DMS153 treated with DMSO at 0.1 percent for 48 hours (cell line): ENCODE data around the gene STX4.

Source experiments
- DNase-seq: peaks from one replicate; lab custom pipeline; 2025; ENCODE audit not compliant: unreplicated experiment; lab: John Stamatoyannopoulos, UW

STX4 gene

GRCh38 chr16:31032736-31033708 lies at the start of gene STX4:
STX4 (plus strand) TSS chr16:31033558; CDS start chr16:31033806, 248 bp downstream.
- DNase-seq = peak; percentile 88

DNA sequence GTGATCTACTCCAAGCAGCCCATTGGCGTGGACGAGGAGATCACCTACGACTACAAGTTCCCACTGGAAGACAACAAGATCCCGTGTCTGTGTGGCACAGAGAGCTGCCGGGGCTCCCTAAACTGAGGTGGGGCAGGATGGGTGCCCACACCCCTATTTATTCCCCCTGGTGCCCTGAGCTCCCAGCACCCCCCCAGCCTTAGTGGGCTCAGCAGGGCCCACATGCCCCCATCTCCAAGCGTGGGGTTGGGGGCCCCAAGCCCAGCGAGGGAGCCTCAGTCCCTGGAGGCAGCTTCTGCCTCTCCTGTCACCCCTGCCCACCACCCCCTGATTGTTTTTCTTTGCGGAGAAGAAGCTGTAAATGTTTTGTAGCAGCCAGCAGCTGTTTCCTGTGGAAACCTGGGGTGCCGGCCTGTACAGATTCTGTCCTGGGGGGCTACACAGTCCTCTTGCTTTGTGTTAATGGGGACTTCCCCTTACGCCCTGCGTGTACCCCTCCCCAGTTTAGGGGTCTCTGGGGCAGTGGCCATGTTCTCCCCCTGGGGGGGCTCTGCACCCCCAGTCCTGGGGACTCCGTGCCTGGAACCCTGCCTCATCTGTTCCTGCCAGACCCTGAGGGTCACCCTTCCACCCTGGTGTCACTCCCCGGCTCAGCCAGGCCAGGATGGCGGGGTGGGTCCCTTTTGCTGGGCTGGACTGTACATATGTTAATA lies 49.3 kb upstream of the STX4 start:
- no peak for DNase-seq

- DNase-seq = peak; percentile 66
Measured at GRCh38 chr16:30984669-30985400, 48.5 kb upstream of the STX4 start, which contains the start of gene HSD3B7. HSD3B7 (plus strand) TSS chr16:30985207; CDS start chr16:30985659, 452 bp downstream.

GRCh38 chr16:30985401-30986128 lies 47.8 kb upstream of the STX4 start:
- peak; percentile 48 for DNase-seq

DNA sequence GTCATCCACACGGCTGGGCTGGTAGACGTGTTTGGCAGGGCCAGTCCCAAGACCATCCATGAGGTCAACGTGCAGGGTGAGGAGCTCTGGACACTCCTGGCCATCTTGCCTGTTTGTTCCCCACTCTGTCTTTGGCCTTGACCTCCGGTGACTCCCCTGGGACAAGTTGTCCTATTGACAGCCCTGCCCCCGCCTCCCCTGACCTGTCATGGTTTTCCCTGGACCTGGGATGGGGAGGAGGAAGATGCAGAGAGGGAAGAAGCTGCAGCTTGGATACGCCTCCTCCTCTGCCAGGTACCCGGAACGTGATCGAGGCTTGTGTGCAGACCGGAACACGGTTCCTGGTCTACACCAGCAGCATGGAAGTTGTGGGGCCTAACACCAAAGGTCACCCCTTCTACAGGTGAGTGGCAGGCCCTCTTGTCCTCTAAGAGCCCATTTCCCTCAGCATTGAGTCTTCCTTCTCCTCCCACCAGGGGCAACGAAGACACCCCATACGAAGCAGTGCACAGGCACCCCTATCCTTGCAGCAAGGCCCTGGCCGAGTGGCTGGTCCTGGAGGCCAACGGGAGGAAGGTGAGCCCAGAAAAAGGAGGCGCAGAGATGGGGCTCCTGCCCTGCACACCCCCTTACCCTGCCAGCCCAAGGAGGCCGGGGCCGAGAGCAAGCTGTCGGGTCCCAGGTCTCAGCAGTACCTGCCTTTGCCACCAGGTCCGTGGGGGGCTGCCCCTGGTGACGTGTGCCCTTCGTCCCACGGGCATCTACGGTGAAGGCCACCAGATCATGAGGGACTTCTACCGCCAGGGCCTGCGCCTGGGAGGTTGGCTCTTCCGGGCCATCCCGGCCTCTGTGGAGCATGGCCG lies 47.0 kb upstream of the STX4 start:
- no peak for DNase-seq

DNA sequence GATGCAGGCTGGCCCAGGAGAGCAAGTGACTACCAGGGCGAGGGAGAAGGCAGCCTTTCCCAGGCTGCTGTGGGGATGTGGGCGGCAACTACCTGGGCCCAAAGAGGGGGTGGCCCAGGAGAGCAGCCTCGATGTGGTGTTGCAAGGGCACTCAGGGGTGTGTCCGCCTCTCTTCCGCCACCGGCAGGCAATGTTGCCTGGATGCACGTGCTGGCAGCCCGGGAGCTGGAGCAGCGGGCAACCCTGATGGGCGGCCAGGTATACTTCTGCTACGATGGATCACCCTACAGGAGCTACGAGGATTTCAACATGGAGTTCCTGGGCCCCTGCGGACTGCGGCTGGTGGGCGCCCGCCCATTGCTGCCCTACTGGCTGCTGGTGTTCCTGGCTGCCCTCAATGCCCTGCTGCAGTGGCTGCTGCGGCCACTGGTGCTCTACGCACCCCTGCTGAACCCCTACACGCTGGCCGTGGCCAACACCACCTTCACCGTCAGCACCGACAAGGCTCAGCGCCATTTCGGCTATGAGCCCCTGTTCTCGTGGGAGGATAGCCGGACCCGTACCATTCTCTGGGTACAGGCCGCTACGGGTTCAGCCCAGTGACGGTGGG lies 45.7 kb upstream of the STX4 start:
- DNase-seq = no peak

GRCh38 chr16:30989469-30990047 lies 43.8 kb upstream of the STX4 start:
- DNase-seq = no peak

GRCh38 chr16:30990105-30990504 lies 43.3 kb upstream of the STX4 start:
- DNase-seq = no peak

- DNase-seq = no peak
Measured at GRCh38 chr16:30991052-30991451, 42.3 kb upstream of the STX4 start.

DNA sequence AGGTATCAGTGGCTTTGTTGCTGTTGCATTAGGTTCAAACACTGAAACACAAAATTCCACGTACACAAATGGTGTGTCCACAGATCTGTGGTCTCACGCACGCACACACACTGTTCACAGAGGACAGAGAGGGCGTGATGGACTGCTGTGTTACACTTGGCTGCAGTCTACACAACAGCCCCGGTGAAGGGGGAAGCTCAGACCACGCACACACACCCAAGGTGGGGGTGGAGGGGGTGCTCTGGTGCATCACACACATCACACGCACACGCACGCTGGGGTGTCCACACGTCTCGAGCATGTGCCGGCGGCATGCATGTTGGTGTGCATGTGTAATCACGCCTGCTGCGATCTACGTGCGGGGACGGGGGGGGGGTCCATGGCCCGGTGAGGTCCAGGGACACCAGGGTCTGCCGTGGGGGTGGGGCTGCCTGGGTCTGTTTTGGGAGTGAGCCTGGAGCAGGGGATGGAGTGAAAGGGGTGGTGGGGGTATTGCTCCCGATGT lies 41.0 kb upstream of the STX4 start:
- DNase-seq = no peak

DNA sequence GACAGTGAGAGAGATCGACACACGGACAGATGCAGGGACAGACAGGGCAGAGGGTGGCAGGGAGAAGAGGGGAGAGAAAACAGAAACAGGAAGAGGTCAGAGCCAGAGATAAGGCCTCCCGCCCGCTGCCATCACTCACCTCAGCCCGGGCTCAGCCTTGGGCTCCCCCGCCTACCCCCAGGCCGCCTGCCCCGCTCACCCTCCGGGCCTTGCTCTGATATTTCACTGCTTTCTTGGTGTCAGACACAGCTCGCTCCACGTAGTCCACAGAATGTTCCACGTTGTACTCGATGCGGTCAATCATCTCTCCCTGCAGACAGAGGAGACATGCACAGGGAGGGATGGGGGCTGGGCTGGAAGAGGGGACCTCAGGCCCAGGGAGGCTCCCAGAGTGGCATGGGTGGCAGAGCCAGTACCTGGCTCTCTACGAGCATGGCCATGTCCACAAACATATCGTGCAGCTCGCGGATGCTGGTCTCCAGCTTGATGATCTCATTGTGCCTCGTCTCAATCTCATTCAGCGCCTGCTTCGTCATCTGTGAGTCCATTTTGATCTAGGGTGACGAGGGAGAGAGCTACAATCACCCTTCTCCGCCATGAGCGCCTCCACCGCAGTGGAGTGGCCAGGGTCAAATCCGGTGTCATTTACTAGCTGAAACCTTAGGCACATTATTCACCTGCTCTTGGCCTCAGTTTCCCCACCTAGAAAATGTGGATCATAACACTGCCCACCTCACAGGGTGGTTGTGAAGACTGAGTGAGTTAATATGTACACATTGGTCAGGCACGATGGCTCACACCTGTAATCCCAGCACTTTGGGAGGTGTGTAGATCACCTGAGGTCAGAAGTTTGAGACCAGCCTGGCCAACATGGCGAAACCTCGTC lies 40.2 kb upstream of the STX4 start:
- no peak for DNase-seq

- DNase-seq = no peak
Measured at GRCh38 chr16:30995927-30996323, 37.4 kb upstream of the STX4 start.

GRCh38 chr16:30996324-30996984 lies 36.9 kb upstream of the STX4 start:
- no peak for DNase-seq

GRCh38 chr16:30996985-30997724 lies 36.2 kb upstream of the STX4 start:
- DNase-seq = peak; percentile 22

- no peak for DNase-seq
Measured at GRCh38 chr16:30997725-30998711, 35.3 kb upstream of the STX4 start.
